HEK293T (cell line): ENCODE measurements around the gene MAPK6.

Experiments
- ARNT ChIP-seq: fragments of 450-650 bp; IDR thresholded peaks from 2 replicates; pipeline ENCODE4 v1.6.1; 2017; ENCODE audit warnings: mild to moderate bottlenecking
- BHLHE40 ChIP-seq: fragments of 450-650 bp; IDR thresholded peaks from 2 replicates; pipeline ENCODE4 v1.6.1; 2016; ENCODE audit warnings: mild to moderate bottlenecking, moderate library complexity, borderline replicate concordance
- CTBP1 ChIP-seq: fragments of 450-650 bp; IDR thresholded peaks from 2 replicates; pipeline ENCODE4 v1.6.1; 2016; ENCODE audit warnings: borderline replicate concordance
- FOXA1 ChIP-seq: fragments of 450-650 bp; IDR thresholded peaks from 2 replicates; pipeline ENCODE4 v1.6.1; 2016; ENCODE audit warnings: mild to moderate bottlenecking
- FOXM1 ChIP-seq: fragments of 450-650 bp; IDR thresholded peaks from 2 replicates; pipeline ENCODE4 v1.6.1; 2017; ENCODE audit warnings: mild to moderate bottlenecking, borderline replicate concordance
- HDGF ChIP-seq: fragments of 450-650 bp; IDR thresholded peaks from 2 replicates; pipeline ENCODE4 v1.6.1; 2017; ENCODE audit warnings: antibody characterized with exemption, borderline replicate concordance
- NFRKB ChIP-seq: fragments of 450-650 bp; IDR thresholded peaks from 2 replicates; pipeline ENCODE4 v1.6.1; 2016; ENCODE audit warnings: mild to moderate bottlenecking, moderate library complexity
- SP1 ChIP-seq: fragments of 450-650 bp; IDR thresholded peaks from 2 replicates; pipeline ENCODE4 v1.6.1; 2017
- ZNF384 ChIP-seq: fragments of 450-650 bp; IDR thresholded peaks from 2 replicates; pipeline ENCODE4 v1.6.1; 2016
- TF ChIP-seq, protein P1 (sequence below): fragments of 450-650 bp; IDR thresholded peaks from 2 replicates; pipeline ENCODE4 v1.6.1; 2016

DNA sequence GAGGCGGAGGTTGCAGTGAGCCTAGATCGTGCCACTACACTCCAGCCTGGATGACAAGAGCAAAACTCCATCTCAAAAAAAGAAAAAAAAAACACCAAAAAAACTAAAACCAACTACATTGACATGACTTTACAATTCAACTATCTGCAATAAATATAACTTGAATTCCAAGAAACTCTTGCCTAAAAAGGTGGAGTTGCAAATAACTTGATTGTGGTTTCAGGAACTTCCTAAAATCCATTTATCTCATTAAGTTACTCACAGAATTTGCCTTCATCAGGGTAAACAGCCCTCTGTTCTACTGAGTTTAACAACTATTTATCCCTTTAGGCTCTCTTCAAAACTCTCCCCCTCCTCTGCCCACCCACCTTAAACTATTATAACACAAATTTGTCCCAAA lies 2.7 kb upstream of the MAPK6 start:
- no peak for TF ChIP-seq HDGF
- no peak for TF ChIP-seq SP1
- no peak for TF ChIP-seq ZNF384
- TF ChIP-seq NFRKB: no peak
- TF ChIP-seq BHLHE40: no peak
- no peak for TF ChIP-seq ARNT
- TF ChIP-seq FOXA1: no peak
- no peak for TF ChIP-seq CTBP1
- no peak for TF ChIP-seq FOXM1
- TF ChIP-seq, protein P1, sequence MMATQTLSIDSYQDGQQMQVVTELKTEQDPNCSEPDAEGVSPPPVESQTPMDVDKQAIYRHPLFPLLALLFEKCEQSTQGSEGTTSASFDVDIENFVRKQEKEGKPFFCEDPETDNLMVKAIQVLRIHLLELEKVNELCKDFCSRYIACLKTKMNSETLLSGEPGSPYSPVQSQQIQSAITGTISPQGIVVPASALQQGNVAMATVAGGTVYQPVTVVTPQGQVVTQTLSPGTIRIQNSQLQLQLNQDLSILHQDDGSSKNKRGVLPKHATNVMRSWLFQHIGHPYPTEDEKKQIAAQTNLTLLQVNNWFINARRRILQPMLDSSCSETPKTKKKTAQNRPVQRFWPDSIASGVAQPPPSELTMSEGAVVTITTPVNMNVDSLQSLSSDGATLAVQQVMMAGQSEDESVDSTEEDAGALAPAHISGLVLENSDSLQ: no peak
